HG02943 (cell line): Measurements from ENCODE around the gene ELAVL4.

ENCODE experiments used
- ATAC-seq: cut with Tn5 transposase; IDR thresholded peaks from one replicate; pipeline ENCODE4 v1.9.1; 2021; ENCODE audit warnings: mild to moderate bottlenecking, low read depth, moderate library complexity; ENCODE audit not compliant: unreplicated experiment

ELAVL4 gene

DNA sequence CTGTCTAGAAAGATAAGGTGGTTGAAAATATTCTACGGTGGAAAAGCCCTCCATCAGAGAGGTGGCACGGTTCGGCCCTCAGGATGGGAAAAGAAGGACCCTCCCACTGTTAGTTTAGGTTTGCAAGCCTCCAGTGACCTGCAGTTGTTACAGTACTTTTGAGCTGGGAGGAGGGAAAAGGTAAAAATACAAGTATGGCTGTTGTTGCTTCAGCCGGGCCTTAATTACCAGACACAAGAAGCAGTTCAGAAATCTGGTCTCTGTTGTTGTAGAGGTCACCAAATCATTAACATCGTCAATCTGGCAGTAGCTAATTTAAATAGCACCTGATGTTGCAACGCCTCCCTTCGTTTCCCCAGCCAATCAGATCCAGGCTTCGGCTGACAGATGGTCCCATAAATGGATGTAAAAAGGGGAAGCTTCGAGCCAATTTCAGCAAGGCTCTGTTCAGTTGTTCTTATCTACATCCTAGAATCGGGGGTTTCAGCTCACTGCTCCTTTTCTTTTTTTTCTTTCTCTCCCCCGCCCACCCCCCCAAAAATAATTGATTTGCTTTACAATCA is at the start of gene ELAVL4:
Gene ELAVL4, plus strand, starts transcription at position 424 of the 563 bp plus-strand sequence. CDS start 270 bp downstream, outside the sequence.
- ATAC-seq: no peak

DNA sequence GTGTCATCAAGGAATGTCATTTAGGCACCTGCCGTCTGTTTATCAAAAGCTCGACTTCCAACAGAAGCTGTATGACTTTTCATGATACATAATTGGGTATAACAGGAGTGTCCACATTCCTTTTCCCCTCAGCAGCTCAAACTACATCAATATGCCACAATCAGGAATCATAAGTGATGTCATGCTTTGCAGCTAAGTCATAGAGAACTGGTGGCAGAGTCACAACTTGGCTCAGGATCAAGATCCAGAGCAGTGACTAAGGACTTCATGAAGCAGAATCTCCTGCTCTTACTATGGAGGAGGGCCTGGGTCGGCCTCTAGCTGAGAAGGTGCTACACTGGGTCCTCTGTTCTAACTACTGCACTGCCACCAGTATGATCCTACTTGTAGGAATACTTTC is 48.4 kb upstream of the ELAVL4 start:
- ATAC-seq: no peak

DNA sequence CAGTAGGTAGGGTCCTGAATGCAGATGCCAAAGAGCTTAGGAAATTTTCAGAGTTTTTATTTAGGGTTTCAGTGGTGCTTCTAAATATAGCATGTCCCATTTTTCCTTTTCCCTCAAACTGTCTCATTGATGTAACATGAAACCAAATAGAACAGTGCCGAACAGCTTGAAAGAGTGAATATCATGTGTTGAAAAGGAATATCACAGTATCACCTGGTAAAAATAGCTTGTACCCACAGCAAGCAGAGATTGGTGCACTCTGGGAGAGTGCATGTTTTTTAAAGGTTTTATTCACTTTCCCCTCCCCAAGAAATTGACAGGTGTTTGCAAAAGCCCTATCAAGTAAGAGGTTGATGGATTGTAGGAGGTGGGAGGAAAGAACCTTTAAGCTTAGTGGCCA is 41.9 kb upstream of the ELAVL4 start:
- no peak for ATAC-seq

DNA sequence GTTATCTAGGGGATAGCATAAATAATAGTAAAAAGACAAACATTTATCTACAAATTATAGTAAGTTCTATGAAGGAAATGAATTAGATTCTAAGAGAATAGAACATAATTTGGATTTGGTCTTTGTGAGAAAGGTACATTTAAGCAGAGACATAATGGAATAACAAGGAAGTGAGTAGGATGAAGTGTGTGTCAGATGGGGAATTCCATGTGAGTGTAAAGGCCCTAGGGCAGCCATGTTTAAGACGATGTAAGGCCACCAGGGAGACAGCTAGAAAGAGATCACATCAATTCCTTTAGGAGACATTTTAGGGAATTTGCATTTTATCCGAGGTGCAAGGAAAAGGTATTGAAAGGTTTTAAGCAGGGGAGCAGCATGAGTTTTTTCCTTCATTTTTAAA is 33.8 kb upstream of the ELAVL4 start:
- no peak for ATAC-seq

DNA sequence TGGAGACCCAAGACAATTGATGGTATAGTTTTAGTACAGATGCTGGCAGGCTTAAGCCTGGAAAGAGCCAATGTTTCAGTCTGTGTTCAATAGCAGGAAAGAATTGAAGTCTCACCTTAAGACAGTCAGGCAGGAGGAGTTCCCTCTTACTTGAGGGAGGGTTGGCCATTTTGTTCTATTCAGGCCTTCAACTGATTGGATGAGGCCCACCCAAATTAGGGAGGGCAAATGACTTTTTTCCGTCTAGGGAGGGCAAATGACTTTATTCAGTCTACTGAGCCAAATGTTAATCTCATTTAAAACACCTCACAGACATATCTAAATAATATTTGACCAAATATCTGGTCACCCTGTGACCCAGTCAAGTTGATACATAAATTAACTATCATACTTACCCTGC is 31.4 kb upstream of the ELAVL4 start:
- ATAC-seq: no peak

DNA sequence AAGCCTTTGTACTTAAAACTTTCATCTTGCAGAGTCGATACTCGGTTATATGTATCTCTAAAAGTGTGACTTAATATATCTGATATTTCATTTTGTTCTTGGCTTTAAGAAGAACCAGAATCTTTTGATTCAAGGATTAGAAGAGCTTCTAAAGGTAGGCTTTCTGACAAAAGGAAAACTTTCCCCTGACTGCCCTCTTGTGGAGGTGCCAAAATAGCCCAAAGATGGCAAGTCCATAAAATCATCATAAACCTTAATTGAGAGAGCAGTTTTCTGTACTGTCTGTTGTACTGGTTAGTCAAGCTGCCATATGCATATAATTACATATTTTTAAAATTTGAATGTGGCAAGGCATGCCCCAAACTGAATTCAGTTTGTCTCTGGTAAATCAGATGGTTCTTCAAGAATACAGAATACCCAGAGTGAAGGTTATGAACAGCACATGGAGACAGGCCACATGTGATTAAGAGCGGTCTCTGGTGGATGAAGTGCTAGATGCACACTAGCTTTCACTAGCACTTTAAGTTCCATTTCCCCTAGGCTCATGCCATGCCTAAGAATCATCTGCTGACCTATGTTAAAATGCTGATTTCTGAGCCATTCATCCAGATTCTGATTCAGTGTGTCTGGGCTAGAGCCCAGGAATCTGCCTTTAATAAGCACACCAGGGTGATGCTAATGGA is 27.7 kb upstream of the ELAVL4 start:
- ATAC-seq: no peak

DNA sequence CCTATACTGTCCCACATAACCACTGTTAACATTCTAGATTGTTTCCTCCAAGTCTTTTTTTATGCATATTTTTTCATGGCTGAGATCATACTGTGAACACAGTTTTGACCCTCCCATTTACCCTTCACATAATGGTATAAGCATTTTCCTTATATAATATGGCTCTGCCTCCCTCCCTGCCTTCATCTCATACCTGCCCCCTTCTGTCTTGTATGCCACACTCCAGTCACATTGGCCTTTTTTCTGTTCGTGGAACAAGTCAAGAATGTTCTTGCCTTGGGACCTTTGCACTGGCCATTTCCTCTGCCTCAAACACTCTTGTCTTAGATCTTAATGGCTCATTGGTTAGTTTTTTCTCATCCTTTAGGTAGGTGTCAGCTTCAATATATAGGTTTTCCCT is 24.3 kb upstream of the ELAVL4 start:
- no peak for ATAC-seq

DNA sequence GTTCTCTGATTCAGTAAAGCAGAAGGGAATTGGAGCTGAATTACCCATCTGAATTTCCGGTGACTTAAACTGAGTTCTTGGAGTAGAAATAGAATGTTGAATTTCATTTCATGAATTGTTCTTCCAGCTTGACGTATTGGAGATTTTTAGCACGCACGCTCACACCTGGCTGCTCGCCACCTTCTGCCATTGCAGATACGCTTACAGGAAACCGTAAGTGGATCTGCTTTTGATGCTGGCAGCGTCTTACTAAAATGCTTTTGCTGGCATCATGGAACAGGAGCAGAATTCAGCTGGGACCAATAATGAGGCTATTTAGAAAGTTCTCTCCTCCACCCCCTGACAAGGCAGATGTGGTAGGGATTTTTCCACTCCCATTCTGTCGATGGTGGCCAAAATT is 17.7 kb upstream of the ELAVL4 start:
- ATAC-seq: no peak

DNA sequence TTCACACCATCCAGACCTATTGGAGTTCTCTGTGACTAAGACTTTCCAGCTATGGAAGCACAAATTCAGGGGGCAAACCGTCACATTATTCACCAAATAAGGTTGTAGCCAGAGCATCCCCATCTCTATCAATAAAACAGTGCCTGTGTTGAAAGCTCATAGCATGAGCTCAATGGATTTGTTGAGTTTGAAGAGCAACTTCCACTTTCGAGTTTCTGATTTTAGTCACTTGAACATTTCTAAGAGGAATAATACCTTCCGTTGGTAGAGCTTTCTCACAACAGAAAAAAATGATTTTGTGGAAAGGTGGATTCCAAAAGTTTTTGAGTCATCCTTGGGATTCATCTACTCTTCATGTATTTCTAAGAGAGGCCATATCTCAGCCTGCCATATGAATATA is 13.0 kb upstream of the ELAVL4 start:
- no peak for ATAC-seq

DNA sequence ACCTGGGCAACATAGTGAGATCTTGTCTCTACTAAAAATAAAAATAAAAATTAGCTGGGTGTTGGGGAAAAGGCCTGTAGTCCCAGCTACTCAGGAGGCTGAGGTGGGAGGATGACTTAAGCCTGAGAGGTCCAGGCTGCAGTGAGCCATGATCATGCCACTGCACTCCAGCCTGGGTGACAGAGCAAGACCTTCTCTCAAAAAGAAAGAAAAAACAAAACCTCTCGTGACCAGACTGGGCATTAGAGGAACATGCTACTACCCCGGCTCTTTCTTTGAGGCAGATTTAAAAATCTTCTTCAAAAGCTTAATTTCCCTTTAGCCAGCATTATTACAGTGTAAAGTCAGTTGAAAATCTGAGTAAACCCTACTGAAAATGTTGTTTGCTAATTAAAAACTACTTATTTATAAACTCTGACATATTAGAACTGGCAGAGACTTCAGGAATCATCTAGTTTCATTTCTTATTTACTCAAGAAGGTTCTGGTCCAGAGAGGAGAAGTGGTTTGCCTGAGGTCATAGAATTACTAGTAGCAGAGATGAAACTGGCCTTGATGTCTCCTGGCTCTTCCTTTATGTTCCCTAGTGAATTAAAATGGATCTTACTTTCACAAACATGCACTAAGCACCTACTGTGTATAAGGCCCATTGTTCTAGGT is 11.6 kb upstream of the ELAVL4 start:
- no peak for ATAC-seq

DNA sequence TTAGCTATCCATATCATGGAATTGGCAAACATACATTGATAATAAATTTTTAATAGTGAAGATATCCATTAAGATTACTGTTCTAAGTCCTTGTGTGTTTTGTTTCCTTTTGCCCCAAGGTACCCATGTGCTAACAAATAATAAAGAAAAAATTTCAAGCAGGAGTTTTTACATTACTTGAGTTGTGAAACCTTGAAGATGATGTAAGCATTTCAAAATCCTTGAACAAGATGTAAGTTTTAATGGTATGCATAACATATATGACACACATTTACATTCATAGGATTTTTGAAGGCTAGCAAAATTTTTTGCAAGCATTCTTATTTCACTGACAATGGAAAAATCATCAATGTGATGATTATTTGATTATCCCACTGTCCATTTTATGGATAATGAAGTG is 10.9 kb upstream of the ELAVL4 start:
- ATAC-seq: no peak

DNA sequence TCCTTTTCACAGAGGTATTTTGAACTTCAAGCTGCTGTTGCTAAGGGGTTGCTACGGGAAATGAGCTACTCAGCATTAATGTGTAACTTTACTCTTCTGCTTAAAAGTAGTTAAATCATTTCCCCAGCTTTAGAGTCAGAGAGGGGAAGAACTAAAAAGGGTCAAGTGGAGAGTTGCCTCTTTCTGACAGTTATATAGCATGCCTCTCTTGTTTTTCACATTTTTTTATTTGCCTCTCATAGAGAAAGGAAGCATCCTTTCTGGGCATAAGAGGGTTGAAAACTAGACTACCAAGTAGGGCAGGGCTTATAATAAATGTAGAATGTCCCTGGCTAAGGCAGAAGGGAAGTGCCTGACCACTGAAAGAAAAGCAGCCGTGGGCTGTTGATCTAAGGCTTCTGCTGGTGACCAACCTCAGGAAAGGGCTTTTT is 10.1 kb upstream of the ELAVL4 start:
- ATAC-seq: peak; percentile 59

DNA sequence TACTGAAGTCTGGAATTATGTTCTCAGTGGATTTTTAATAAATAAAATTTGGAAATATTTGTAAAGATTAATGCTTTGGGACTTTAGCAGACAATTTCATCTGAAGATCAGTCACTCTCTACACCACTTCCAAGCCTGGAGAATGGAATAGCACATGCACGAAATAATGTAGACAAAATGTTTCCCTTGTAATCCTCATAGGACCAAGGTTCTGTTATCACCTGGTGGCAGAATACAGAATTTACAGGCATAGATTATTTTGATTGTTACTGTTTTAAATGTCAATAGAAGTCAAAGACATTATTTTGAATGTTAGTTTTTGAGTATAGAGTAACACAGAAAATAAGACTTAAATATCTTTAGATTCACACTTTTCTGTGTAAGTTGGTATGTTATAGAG is 9.1 kb upstream of the ELAVL4 start:
- no peak for ATAC-seq

DNA sequence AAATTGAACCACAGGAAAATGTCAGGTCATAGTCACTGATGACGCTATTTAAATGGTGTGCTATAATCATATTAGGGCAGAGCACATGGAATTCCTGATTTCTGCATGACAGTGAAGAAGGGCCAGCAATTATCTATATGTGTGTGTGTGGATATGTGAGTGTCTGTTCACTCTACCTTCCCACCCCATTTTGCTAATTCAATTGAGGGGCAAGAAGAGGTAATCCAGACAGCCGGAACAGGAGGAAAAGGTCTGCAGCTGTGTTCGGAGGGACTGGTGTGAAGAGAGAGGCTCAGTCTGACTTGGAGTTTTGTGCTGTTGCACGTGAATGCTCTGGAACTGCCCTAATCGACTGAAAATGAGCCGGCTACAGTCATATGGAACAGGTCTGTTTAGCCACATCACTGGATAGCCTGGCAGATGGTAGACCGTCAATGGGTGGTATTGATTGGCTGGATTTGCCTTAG is 5.1 kb upstream of the ELAVL4 start:
- no peak for ATAC-seq

DNA sequence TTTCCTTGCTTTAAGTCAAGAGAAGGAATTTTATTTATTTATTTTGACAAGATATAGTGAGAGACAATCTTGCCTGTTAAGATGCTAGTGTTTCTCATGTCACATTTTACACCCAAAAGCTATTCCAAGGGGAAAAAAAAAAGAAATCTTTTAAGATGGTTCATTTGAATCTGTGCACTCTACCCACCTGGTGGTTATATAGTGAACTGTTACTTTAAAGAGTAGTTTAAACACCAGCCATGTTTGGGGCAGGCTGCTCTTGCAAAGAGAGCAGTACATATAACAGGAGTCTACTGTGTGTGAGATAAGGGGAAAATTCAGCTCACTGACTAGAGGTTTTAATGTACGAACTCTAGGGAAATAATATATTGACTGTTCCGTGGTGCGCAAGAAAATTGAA is 3.3 kb upstream of the ELAVL4 start:
- no peak for ATAC-seq

DNA sequence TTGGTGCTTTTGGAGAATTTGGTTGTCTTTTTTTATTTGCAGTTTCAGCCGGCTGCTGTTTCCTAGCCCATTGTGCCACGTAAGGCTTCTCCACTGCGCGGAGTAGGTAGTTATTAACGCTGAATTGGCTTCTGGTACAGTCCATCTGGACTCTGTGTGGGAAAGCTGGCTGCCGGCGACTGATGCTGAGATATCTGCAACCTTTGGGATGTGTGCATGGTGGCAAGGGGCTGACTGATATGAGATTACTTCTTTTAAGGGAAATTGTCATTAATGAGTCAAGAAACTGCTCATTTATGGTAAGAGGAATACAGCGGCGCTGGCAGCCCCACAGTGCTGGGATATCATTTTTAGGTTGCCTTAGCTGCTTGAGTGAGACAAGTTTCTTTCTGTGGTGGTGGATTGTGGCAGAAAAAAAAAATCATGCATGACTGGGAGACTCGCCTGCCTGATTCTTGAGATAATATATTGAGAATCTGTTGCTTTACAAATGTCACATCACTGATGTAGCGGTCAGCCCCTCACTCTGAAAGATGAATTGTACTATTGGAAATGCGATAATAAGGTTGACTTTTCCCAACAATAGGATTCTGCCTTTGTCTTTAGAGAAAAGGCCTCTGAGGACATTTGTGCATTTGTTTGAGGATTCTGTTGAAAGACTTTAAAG is 2.5 kb upstream of the ELAVL4 start:
- ATAC-seq: no peak

DNA sequence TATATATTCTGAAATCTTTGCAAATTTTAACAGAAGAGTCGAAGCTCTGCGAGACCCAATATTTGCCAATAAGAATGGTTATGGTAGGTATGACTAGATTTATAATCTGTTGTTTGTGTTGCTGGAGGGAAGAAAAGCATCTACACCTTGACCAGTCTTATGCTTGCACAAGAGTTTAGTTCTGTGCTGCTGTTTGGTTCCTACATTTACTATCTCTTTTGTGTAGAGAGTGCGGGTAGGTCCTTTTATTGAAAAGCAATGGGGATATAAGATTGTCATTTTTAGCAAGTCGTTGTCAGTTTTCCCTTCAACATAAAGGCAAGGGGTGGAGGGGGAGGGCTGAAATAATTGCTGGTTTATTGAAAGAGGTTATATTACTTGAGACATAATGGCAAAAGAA is 396 bp downstream of the ELAVL4 start:
- ATAC-seq: no peak

DNA sequence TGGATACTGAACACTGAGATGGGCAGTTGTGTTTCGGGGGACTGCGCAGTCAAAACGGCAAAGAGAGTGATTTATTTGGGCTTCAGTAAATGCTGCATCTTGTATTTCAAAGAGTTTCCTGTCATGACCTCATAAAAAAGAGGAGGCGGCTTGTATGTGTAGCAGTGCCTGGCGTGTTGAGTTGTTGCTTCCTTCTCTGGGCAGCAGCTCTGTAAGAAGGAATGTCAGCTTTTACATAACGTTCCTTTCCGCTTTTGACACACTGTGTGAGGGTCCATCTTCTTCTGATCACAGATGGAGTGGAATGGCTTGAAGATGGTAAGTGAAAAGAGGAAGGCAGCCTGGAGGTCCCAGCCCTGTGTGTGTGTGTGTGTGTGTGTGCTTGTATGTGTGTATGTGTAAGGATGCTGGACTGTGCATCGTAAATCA is 941 bp downstream of the ELAVL4 start:
- no peak for ATAC-seq

DNA sequence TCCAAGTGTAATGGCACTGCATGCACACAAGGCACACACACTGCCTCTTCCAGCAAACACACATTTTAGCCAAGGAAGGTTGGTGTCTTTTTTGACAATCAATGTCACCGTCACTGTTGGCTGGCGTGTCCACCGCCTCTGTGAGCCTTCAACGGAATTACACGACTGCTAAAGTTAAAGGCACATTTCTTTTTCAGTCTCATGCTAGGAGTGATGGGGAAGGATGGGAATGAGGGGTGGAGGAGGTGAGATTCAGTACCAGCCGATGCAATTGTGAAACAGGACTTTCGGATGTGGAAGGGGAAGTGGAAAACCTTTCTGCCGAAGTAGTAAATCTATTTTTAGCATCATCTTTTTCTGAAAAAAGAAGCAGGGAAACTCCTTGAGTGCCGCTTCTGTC is 1.4 kb downstream of the ELAVL4 start:
- no peak for ATAC-seq

DNA sequence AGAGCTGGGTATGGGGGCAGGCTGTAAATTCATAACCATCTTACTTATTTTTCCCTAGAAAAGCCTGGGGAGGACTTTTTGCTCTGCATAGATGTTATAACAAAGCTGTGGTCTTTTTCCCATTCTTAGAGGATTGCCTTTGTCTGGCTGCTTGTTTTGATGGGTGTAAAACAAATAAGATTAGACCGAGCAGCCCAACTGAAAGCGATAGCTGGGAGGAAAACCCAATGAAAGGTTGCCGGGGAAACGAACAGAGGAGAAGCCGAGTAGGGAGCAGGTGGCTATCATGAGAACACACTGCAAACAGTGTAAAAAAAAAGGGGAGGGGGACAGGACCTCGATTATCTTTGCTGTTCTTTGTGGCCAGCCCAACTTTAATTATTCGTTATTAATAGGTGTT is 1.9 kb downstream of the ELAVL4 start:
- ATAC-seq: no peak

DNA sequence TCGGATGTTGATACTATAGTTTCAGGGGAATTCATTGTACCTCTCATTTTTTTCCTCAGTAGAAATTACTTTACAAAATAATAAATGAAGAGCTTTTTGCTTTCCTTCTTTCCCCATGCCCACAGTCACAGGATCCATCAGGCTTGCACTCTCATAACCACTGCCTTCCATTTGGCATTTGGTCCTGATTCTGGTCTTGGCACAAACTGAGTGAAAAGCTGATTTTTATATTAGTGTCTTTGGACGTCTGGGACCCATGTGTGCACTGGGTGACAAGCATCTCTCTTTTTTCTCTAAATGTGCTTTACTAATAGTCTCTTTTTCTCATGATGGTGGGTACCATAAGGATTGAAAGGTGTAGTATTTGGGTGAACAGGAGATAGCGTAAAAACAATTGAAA is 2.8 kb downstream of the ELAVL4 start:
- ATAC-seq: no peak
